ENCODE measurements around the gene B4GALNT2. TPM values are rescaled to one million over a fixed set of nuclear protein-coding genes. Genes with fewer than 3 reads are reported as not detected.

Gene B4GALNT2
- total RNA-seq, 1 donor from 2014 or later = not detected

DNA sequence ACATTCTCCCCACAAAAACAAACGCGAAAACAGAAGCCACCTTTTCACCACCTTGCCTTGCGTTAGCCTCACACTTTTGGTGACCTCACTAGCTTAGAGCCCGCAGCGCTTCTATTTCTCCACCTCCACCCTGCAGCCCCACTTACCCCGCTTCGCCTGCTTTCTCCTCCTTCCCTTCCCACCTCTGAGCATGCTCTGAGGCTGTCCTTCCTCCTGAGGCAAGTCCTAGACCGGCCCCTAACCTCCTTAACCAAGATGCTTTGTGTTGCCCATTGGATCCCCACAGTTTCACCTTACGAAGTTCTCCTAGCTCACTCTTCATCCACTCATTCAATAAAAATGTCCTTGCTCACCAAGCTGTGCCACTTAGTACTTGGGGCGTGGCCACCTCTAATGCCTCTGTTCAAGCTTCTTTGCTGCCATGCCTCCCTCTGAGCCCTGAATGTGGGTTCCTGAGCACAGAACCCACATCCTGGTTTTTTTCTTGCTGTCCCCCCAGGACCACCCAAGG is 76.5 kb downstream of the B4GALNT2 start:
- no peak for DNase-seq (ENCODE audit: low spot score)

DNA sequence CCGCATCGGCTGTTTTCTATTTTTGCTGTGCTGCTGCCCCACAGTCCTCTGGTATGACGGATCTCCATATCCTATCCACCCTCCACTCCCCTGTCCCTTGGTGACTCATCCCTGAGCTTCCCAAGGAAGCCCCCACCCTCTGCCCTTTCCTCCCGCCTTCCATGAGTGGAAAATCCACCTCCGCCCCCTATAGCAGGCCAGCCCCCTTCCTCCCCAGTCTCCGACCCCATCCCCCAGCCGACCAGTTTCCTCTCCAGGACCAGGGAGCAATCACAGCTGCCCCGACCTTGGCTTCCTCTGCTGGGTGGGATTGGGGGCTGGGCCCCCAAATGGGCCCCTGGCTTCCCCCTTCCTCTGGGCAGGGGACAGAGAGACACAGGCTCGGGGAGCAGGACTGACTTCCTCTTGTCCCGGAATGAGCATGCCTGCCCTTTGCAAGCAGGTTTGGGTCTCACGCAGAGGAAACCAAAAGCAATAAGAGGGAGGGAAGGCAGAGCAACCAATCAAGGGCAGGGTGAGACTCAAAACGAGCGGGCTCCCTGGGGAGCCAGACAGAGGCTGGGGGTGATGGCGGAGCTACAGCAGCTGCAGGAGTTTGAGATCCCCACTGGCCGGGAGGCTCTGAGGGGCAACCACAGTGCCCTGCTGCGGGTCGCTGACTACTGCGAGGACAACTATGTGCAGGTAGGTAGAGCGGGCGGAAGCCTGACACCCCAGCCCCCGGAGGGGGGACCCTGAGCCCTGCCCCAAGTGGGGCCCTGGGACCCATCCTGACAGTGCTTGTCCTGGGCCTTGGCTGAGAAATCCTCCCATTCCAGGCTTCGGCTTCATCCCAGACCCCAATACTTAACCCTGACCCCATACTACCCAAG is 77.8 kb downstream of the B4GALNT2 start, which contains the start of the genes ABI3 and GNGT2:
TSS of gene ABI3 (plus strand) at position 550 of the 872 bp plus-strand sequence. CDS start at position 568, 18 bp downstream.
TSS of gene GNGT2 (minus strand) at position 417 of the 872 bp plus-strand sequence. CDS start 3,152 bp downstream, outside the sequence.
- no peak for DNase-seq (ENCODE audit: low spot score)

DNA sequence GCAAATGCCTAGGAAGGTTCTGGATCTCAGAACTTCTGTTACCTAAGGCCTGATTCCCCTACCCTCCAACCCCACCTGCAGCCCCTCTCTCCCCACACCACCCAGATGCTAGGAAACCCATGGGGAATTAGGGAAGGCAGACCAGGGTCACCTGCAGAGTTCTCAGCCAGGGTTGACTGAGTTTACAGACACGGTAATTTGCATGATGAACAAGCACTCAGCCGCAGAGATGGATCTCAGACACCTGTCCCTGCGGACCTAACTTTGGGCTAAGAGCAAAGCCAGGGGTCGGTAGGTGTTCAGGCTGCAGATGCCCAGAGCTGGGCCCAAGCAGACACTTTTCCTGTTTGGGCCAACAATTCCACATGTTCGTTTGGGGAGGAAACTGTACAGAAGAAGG is 80.8 kb downstream of the B4GALNT2 start:
- DNase-seq (ENCODE audit: low spot score) = no peak

DNA sequence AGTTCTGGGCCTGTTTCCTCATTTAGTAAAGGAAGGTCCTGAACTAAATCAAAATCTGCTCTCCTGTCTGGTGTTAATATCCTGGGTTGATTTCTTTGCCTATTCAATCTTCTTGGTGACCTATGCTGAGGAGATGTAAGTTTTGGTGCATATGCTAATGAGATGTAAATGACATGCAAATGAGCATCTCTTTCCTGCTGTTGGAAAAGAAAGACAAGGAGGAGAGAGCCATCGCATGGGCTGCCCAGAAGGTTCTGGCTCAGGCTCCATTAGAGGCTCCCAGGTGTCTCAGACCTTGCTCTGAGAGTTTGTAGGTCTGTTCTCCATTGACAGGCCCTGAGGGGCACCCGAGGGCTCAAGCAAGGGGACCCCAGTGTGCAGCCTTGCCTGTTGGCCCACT is 81.3 kb downstream of the B4GALNT2 start:
- DNase-seq (ENCODE audit: low spot score) = no peak

DNA sequence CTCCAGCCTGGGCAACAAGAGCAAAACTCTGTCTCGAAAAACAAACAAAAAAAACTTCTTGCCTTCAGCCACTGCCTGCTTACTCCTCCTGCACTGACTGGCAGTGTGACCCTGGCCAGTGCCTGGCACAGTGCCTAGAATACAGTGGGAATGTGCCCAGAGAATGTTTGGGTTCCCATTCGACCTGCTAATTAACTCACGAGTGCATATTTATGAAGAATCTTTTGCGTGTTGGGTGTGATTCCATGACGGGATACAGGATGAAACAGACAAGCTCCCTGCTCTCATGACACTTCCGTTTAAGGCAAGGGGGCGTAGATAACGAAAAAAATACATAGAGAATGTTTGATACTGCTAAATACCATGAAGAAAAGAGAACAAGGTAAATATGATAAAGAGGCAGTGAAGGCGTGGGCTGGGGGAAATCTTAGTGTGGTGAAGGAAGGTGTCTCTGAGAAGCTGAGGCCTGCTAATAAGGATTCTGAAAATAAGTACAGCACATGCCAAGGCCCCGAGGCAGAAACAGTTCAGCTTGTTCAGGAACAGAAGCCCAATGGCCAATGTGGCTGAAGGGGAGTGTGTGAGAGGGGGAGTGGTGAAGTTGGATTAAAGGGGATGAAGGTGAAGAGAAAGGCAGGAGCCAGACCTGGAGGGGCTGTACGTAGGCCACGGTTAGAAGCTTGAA is 82.2 kb downstream of the B4GALNT2 start:
- DNase-seq (ENCODE audit: low spot score) = no peak

DNA sequence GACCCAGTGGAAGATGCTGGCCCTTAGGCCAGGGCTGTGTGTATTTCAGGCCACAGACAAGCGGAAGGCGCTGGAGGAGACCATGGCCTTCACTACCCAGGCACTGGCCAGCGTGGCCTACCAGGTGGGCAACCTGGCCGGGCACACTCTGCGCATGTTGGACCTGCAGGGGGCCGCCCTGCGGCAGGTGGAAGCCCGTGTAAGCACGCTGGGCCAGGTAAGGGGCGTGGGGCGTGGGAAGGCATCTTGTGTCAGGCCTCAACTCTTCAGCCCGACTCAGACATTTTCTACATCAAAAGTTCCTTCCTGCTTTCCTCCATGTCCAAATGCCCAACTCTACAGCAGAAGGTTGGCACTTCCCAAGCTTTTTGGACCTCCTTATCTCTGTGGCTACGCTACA is 83.9 kb downstream of the B4GALNT2 start:
- DNase-seq (ENCODE audit: low spot score) = no peak

DNA sequence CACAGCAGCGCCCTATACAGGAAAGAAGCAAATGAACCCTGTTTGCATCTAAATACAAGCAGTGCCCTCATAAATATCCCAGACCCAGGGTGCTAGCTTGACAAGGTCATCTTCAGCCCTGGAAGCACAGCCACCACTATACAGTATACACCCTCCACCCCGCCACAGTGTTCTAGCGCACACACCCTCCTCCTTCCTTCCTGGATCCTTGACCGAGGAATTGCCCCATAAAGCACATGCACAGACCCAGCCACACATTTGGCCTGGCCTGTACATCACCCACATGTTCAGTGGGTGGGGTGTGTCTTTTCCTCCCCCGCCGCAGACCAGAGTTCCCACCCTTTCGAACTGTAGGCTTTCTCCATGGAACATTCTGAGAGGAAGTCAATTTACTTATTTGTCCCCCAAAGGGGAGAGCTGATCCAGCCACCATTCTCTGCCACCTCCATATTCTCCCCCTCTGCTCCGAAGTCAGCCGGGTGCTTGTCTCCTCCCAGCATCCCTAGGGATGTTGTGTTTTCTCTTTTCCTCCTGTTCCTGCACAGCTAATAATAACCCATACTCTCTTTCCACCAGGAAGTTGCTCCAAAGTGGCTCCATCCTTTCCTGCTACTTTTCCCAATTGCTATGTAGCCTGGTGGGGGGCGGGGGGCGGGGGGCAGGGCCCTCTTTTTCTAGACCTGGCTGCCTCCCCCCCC is 84.5 kb downstream of the B4GALNT2 start:
- no peak for DNase-seq (ENCODE audit: low spot score)

DNA sequence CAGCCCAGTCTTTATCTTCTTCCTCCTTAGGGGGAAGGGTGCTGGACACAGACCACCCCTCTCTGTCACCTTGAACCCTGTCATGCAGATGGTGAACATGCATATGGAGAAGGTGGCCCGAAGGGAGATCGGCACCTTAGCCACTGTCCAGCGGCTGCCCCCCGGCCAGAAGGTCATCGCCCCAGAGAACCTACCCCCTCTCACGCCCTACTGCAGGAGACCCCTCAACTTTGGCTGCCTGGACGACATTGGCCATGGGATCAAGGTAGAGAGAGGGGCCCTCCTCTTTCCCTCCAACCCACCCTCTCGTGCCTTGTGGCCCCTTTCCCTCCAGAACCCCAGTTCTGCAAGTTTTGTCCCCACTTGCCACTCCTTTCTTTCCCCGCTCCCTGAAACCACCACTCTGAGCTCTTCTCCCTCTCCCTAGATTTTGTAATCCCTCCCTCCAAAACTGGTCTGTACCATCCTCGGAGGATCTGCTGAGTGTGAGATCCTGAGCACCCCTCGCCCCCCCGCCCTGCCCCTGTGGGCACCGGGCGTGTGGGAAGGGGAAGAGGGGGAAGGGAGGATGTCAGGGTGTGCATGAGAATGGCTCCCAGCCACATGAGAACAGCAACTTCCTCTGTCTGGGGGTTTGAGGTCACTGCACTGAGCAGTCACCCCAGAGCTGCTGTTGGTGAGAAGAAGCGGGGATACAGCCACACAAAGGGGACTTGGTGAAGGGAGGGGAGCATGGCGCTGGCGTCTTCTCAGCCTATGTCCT is 85.3 kb downstream of the B4GALNT2 start:
- no peak for DNase-seq (ENCODE audit: low spot score)

DNA sequence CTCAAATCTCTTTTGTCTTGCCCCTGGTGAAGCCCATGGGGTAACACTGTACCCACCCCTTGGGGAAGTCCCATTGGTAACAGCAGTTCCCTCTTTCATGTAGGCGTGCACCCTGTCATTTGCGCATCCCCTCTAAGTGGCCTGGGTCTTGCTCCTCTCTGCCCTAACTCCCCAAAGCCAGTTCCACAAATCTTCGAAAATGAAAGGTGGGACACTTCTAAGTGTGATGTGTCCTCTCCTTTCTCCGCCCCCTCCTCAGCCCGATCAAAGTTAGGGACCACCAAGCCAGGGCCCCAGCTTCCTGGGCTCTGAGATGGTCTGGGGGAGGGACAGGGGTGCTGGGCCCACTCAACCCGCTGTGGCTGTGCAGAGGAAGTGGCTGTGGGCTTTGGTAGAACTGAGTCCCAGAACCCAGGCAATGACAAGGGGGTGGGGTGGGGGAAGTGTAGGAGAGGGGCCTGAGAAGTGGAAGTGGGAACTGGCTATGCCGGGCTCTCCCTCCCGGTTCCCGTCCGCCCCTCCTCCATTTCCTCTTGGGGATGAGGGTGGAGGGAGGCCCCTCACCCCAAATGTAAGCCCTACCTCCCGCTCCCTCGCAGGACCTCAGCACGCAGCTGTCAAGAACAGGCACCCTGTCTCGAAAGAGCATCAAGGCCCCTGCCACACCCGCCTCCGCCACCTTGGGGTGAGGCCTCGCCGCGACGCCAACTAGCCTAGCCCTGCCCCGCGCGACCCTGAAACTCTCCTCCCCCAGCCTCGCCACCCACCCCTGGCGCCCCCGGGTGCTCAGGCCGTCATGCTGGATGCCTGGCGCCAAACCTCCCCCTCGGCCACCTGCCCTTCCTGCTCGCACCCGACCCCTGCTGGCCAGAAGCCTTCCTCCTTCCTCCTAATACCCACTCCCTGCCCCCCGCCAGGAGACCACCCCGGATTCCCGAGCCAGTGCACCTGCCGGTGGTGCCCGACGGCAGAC is 86.7 kb downstream of the B4GALNT2 start:
- no peak for DNase-seq (ENCODE audit: low spot score)

DNA sequence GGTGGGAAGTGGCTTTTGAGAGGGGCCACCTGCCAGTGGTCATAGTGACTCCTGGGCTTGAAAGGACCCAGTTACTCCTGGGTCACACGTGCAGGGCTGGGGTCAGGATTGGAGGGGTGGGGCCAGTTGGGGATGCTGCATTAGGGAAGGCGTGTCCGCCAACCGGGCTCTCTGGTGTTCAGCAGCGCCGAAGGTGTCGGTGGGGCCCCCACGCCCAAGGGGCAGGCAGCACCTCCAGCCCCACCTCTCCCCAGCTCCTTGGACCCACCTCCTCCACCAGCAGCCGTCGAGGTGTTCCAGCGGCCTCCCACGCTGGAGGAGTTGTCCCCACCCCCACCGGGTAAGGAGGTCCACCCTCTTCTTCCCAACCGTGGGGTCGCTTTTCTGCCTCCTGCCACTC is 87.4 kb downstream of the B4GALNT2 start:
- no peak for DNase-seq (ENCODE audit: low spot score)

DNA sequence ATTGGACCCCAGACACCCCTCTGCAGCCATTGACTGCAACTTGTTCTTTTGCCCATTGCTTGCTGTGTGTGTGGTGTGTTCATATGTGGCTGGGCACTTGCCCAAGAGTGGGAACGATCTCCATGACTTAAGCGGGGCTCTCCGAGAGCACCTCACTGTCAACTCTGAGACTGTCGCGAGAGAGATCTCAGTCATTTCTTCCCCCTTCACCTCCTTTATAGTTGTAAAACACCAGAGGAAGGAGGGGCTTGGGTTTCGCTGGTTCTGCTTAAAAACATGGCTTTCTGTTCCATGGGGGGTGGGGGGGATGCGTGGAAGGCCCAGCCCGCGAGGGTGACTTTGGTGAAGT is 90.6 kb downstream of the B4GALNT2 start:
- no peak for DNase-seq (ENCODE audit: low spot score)

DNA sequence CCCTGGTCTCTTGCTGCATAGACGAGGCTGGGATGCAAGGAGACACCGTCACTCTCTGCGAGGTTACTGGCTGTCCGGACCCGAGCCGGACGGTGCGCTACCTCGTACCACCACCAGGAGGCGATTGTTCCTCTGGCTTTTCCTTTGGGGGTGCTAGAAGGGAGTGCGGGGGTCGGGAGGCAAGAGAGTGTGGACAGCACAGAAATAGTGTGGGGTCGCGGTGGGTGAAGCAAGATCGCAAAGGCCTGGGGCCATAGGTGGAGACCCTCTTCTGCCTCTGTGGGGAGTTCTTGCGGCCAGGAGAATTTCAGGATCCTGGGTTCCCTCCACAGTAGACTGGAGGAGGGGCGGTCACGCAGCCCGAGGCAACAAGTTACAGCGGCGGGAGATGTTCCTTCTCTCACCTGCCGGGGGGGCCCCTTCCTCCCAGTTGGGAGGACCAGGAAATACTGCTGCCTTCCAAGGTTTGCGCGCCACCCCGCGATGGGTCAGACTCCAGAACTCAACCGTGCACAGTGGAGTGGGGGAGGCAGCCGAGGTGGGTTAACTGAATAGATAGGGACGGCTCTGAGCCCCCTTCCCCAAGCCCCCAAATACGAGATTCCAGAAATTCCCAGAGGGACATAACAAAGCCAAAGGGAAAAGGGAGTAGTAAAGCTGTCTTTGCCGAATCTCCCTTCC is 91.1 kb downstream of the B4GALNT2 start:
- DNase-seq (ENCODE audit: low spot score) = no peak

DNA sequence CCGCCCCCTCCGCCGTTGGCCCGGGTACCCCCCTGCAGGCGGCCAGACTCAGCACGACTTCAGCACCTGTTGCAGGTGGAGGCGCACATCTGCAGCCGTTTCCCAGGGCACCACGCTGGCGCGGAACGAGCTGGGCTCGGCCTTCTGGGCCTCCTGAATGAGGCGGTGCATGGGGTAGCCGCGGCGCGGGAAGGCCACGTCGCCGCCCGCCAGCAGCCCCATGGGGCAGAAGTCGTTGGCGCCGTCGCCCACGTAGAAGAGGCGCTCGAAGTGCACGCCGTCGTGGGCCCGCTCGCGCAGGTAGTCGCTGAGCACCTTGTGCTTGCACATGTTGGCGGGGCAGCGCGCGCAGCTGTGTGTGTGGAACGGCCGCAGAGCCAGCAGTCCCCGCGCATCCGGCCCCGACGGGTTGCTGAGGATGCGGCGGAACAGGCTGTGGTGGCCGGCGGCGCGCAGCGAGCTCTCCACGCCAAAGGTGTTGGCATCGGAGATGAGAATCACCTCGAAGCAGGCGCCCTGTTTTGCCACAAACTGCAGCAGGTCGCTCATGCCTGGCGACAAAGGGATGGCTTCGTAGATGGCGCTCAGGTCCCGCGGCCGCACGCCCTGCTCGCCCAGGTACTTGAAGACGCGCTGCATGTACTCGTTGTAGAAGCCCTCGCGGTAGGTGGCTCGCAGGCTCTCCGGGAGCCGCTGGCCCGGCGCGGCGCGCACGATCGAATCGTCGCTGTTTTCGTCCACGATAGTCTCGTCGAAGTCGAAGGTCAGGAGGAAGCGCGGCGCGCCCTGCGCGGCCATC is 91.8 kb downstream of the B4GALNT2 start:
- DNase-seq (ENCODE audit: low spot score) = no peak

DNA sequence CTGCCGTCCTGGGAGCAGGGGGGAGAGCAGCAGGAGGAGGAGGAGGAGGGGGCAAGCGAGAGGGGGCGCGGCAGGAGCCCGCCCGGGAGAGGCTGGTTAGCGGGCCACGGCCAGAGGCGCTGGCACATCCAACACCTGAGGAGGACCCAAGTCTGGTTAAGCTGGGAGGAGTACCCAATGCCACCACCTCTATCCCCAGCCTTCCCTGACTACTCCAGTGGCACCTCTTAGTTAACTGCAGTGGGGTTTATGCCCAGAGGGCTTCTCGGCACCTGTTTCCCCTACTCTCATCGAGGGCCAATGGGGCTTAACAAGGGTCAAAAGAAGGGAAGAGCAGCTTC is 92.4 kb downstream of the B4GALNT2 start:
- DNase-seq (ENCODE audit: low spot score) = no peak

DNA sequence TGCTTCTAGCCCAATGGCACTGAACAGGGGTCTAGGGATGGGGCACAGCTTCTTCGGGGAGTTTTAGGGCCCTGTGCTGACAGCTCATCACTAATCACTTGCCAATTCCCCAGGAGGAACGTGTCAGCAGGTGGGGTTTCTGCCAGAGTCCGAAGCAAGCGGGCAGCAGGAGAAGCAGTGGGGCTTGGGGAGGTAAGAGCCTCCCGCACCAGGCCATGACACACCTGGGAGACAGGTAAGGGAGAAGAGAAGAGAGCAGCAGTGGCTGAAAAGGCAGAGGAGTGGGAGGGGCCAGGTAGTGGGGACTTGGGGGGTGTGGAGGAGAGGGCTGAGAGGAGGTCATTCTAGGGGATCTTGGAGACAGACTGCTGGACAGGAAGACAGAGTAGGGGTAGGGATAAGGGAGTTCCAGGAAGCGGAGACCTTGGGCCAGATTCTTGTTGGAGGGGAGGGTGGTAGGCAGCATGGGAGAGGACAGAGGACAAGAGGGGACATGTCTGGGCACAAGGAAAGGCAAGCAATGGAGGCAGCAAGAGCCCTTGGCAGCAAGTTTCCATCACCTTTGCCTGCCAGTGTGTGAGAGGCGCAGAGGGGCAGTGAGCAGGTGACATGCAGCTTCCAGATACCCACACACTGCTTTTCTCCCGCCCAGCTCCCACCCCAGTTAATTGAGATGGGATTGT is 93.1 kb downstream of the B4GALNT2 start:
- no peak for DNase-seq (ENCODE audit: low spot score)

Data from mesenteric fat pad (tissue), 1 donor.